Vagina (tissue), 2 donors: ENCODE data around the gene GRIP2.

Experiments used
- POLR2AphosphoS5 ChIP-seq, 2 donors: sonication (generic); formaldehyde crosslinking; IDR thresholded peaks; one replicate each; pipeline ENCODE4 v1.9.0; 2017; ENCODE audit warnings: antibody characterized with exemption in 2 of 2, mild to moderate bottlenecking in 2 of 2, low read depth in 1 of 2; ENCODE audit not compliant: insufficient read depth in 1 of 2
- TF ChIP-seq, protein P1 (sequence below), 3 experiments: fragments of 450-650 bp in 2 of 3; fragments of 200-600 bp in 1 of 3; sonication (generic) in 1 of 3; IDR thresholded peaks; one replicate each; pipeline ENCODE4 v1.5.1; 2017 to 2019; ENCODE audit warnings: antibody characterized with exemption in 3 of 3, mild to moderate bottlenecking in 2 of 3, moderate library complexity in 2 of 3

DNA sequence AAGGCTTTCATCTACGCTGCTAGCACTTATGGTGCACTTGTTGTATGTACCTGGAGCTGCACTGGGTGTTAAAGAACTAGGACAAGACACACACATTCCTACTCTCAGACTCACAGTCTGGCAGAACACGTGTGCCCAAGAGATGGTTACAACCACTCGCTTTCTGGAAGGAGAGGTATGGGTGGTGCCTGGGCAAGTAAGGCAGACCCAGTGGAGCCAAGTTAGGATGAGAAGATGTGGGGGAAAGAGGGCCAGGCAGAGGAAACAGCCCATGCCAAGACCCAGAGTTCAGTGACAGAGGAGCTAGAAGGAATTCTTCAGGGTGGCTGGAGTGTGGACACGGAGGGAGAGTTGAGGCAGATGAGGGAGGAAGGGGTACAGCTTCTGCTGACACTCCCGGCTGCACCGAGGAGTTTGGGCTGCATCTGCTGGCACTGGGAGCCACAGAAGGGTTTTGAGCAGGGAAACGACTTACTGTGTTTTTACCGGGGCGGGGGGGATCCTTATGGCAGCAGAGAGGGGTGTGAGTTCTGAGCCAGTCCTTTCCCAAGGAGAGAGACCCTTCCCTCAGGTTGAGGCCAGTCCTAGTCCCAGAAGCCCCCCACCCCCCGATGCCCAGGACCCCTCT lies 59.0 kb downstream of the GRIP2 start:
- TF ChIP-seq, protein P1, sequence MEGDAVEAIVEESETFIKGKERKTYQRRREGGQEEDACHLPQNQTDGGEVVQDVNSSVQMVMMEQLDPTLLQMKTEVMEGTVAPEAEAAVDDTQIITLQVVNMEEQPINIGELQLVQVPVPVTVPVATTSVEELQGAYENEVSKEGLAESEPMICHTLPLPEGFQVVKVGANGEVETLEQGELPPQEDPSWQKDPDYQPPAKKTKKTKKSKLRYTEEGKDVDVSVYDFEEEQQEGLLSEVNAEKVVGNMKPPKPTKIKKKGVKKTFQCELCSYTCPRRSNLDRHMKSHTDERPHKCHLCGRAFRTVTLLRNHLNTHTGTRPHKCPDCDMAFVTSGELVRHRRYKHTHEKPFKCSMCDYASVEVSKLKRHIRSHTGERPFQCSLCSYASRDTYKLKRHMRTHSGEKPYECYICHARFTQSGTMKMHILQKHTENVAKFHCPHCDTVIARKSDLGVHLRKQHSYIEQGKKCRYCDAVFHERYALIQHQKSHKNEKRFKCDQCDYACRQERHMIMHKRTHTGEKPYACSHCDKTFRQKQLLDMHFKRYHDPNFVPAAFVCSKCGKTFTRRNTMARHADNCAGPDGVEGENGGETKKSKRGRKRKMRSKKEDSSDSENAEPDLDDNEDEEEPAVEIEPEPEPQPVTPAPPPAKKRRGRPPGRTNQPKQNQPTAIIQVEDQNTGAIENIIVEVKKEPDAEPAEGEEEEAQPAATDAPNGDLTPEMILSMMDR (IDR thresholded peaks at IDR 0.05) = no peak
- TF ChIP-seq POLR2AphosphoS5 (IDR thresholded peaks at IDR 0.05; ENCODE audit: insufficient read depth in 1 of 2, low read depth in 1 of 2) = no peak
